GM20431 (cell line): Measurements from ENCODE around the gene TRNP1.

Experiments
- in situ Hi-C: fragments of 300-500 bp; cut with MseI, MboI; formaldehyde crosslinking; loops from one replicate; pipeline ENCODE4 v1.15.0; 2020; ENCODE audit warnings: low sequenced_read_pairs; ENCODE audit not compliant: unreplicated experiment

The TRNP1 gene

GRCh38 chr1:27000090-27000816 lies 6.8 kb downstream of the TRNP1 start:
- in situ Hi-C loops, result no loop called here

- in situ Hi-C loops, result no loop called here
Observed at GRCh38 chr1:27000817-27001460, 7.4 kb downstream of the TRNP1 start.

- in situ Hi-C loops, result no loop called here
Observed at GRCh38 chr1:27001570-27002360, 8.3 kb downstream of the TRNP1 start.

GRCh38 chr1:27003745-27004470 lies 10.4 kb downstream of the TRNP1 start:
- in situ Hi-C loops, result no loop called here

GRCh38 chr1:27004471-27005165 lies 11.1 kb downstream of the TRNP1 start:
- in situ Hi-C loops, result no loop called here

- in situ Hi-C loops, result no loop called here
Observed at GRCh38 chr1:27005166-27005530, 11.7 kb downstream of the TRNP1 start.

GRCh38 chr1:27005648-27006496 lies 12.4 kb downstream of the TRNP1 start:
- in situ Hi-C loops, result no loop called here

GRCh38 chr1:27006683-27007082 lies 13.2 kb downstream of the TRNP1 start:
- in situ Hi-C loops, result no loop called here

GRCh38 chr1:27007909-27008582 lies 14.6 kb downstream of the TRNP1 start:
- in situ Hi-C loops, result no loop called here

GRCh38 chr1:27009601-27010197 lies 16.2 kb downstream of the TRNP1 start:
- in situ Hi-C loops, result no loop called here

- in situ Hi-C loops, result no loop called here
Observed at GRCh38 chr1:27010226-27010994, 16.9 kb downstream of the TRNP1 start.

GRCh38 chr1:27011058-27011764 lies 17.7 kb downstream of the TRNP1 start:
- in situ Hi-C loops, result no loop called here

- in situ Hi-C loops, result no loop called here
Observed at GRCh38 chr1:27011976-27012563, 18.6 kb downstream of the TRNP1 start.

GRCh38 chr1:27015260-27015659 lies 21.8 kb downstream of the TRNP1 start:
- in situ Hi-C loops, result no loop called here

GRCh38 chr1:27016376-27016775 lies 22.9 kb downstream of the TRNP1 start:
- in situ Hi-C loops, result no loop called here

- in situ Hi-C loops, result no loop called here
Observed at GRCh38 chr1:27017207-27017606, 23.7 kb downstream of the TRNP1 start.
